Airway epithelial cell (primary cell): ENCODE results near the gene ZNF35. TPM values are rescaled to one million over a fixed set of nuclear protein-coding genes. Genes with fewer than 3 reads are reported as not detected.

Source experiments
- total RNA-seq: library from RNA; depleted of rRNA; stranded (reverse); fragments of >200 nt; gene quantifications from 2 replicates; pipeline ENCODE4 v1.2.3, GENCODE V29; 2015

ZNF35 gene
- total RNA-seq, result 6.2 and 9.9 TPM in 2 replicates

DNA sequence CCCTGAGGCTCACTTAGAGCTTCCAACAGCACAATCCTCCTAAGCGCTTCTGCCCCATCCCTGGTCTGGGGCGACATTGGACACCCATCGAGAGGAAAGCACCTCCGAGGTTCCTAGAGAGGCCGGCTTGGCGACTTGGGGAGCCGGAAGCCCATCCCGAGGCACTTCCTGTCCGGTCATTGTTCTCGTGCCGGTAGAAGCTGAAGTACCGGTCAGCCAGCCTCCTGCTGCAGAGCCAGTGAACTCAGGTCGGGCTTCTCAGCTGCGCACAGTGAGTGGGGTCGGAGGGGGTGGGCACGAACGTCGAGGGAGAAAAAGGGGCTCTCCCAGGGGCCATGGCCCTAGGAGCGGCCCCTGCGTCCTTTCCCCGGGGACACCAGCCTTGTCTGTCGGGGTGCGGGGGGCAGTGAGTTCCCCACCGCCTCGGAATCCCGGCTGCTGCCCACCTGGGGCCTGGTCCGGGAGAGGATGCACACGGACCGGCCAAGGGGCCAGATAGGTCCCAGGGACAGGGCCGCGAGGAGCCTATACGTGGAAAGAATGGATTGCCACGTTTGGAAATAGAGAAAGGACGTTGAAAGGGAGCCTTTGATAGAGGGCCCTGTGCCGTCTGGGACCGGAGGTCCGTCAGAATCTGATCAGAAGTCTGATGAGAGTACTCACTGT lies at the start of gene ZNF35:
ZNF35 (plus strand) TSS at position 169 of the 666 bp plus-strand sequence. CDS start 2,336 bp downstream, outside the sequence.

GRCh38 chr3:44624749-44625480 lies 23.6 kb upstream of the ZNF35 start, which contains the start of gene ZNF197:
Gene ZNF197 (plus strand): TSS chr3:44625036. CDS start chr3:44629155, 4,119 bp downstream.

Other genes starting within 250 kb of the ZNF35 start
- 3.0 and 3.5 TPM in 2 replicates for gene ZNF445, start 171.1 kb upstream of the ZNF35 start, total RNA-seq
- gene ZKSCAN7, start 93.5 kb upstream of the ZNF35 start, total RNA-seq, result 1.4 and 2.5 TPM in 2 replicates
- gene ZNF660, start 63.8 kb upstream of the ZNF35 start, total RNA-seq, result 0.05 and 0.07 TPM in 2 replicates
- gene ZNF197, start 23.7 kb upstream of the ZNF35 start, total RNA-seq, result 8.1 and 9.0 TPM in 2 replicates
- gene ZNF502, start 63.9 kb downstream of the ZNF35 start, total RNA-seq, result 1.7 and 2.9 TPM in 2 replicates
- 1.7 and 2.1 TPM in 2 replicates for gene ZNF501, start 80.9 kb downstream of the ZNF35 start, total RNA-seq
- gene KIAA1143, start 112.9 kb downstream of the ZNF35 start, total RNA-seq, result 12.5 and 15.7 TPM in 2 replicates
- 4.5 and 6.9 TPM in 2 replicates for gene KIF15, start 113.1 kb downstream of the ZNF35 start, total RNA-seq
- gene TMEM42, start 213.2 kb downstream of the ZNF35 start, total RNA-seq, result 19.0 and 26.7 TPM in 2 replicates
- gene TGM4, start 225.9 kb downstream of the ZNF35 start, total RNA-seq, result 0.33 and 0.35 TPM in 2 replicates